ENCODE measurements around the gene SMC5.

The SMC5 gene

DNA sequence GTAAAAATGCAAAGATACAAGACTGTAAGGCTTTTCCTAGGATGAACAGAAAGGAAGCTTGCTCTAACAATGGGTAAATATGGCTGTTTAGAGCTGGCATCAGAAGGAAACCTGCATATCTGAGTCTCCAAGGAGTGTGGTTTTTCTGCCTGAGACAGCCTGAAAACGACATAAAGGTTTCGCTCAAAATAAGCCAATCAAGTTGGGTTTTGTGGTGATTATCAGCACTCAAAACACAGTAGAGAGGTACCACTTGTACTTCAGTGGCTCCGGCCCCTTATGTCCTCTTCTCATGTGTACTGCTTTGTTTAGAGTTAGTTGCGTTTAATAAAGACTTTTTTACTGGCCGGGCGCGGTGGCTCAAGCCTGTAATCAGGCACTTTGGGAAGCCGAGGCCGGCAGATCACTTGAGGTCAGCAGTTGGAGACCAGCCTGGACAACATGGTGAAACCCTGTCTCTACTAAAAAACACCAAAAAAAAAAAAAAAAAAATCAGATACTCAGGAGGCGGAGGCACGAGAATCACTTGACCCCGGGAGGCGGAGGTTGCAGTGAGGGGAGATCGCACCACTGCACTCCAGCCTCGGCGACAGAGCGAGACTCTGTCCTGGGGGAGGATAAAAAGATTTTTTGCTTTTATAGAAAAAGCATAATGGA, 116.3 kb downstream of the SMC5 start:
- H3K27me3 ChIP-seq (ENCODE audit: insufficient read depth, poor library complexity, severe bottlenecking), result no peaks in the 10 kb centered on the region
- H3K27ac ChIP-seq (replicated peaks), result no peak overlapping the region
- DNase-seq (ENCODE audit: low read depth in 1 of 2, low spot score in 1 of 2), result no peak
- TF ChIP-seq, protein P1, sequence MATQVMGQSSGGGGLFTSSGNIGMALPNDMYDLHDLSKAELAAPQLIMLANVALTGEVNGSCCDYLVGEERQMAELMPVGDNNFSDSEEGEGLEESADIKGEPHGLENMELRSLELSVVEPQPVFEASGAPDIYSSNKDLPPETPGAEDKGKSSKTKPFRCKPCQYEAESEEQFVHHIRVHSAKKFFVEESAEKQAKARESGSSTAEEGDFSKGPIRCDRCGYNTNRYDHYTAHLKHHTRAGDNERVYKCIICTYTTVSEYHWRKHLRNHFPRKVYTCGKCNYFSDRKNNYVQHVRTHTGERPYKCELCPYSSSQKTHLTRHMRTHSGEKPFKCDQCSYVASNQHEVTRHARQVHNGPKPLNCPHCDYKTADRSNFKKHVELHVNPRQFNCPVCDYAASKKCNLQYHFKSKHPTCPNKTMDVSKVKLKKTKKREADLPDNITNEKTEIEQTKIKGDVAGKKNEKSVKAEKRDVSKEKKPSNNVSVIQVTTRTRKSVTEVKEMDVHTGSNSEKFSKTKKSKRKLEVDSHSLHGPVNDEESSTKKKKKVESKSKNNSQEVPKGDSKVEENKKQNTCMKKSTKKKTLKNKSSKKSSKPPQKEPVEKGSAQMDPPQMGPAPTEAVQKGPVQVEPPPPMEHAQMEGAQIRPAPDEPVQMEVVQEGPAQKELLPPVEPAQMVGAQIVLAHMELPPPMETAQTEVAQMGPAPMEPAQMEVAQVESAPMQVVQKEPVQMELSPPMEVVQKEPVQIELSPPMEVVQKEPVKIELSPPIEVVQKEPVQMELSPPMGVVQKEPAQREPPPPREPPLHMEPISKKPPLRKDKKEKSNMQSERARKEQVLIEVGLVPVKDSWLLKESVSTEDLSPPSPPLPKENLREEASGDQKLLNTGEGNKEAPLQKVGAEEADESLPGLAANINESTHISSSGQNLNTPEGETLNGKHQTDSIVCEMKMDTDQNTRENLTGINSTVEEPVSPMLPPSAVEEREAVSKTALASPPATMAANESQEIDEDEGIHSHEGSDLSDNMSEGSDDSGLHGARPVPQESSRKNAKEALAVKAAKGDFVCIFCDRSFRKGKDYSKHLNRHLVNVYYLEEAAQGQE (IDR thresholded peaks at IDR 0.05; ENCODE audit: insufficient replicate concordance, low read depth), result no peak
- no peak for TF ChIP-seq GABPA (IDR thresholded peaks at IDR 0.05; ENCODE audit: low read depth)
- H3K4me3 ChIP-seq (replicated peaks; ENCODE audit: insufficient read depth, low read length), result no peak overlapping the region

GRCh38 chr9:70382046-70382708, 123.4 kb downstream of the SMC5 start:
- no peak for TF ChIP-seq GABPA (IDR thresholded peaks at IDR 0.05; ENCODE audit: low read depth)
- no peak for TF ChIP-seq CTCF (IDR thresholded peaks at IDR 0.05; ENCODE audit: insufficient read depth, low read length)
- no peak for TF ChIP-seq SPI1 (IDR thresholded peaks at IDR 0.05; ENCODE audit: borderline replicate concordance, low read depth)
- TF ChIP-seq POLR2AphosphoS5 (IDR thresholded peaks at IDR 0.05; ENCODE audit: low read depth), result no peak
- TF ChIP-seq, protein P1 (IDR thresholded peaks at IDR 0.05; ENCODE audit: insufficient replicate concordance, low read depth), result no peak
- no peak overlapping the region for H3K4me3 ChIP-seq (replicated peaks; ENCODE audit: insufficient read depth, low read length)
- no peak for DNase-seq (ENCODE audit: low read depth in 1 of 2, low spot score in 1 of 2)
- no peaks in the 10 kb centered on the region for H3K27me3 ChIP-seq (ENCODE audit: insufficient read depth, poor library complexity, severe bottlenecking)
- H3K27ac ChIP-seq (replicated peaks), result no peak overlapping the region

- no peak for DNase-seq (ENCODE audit: low read depth in 1 of 2, low spot score in 1 of 2)
- Histone ChIP-seq H3K4me3 (replicated peaks; ENCODE audit: insufficient read depth, low read length) (no peak overlapping the region), H3K27ac (replicated peaks) (no peak overlapping the region), H3K27me3 (ENCODE audit: insufficient read depth, poor library complexity, severe bottlenecking) (no peaks in the 10 kb centered on the region)
- no peak for TF ChIP-seq POLR2AphosphoS5 (IDR thresholded peaks at IDR 0.05; ENCODE audit: low read depth)
- TF ChIP-seq GABPA (IDR thresholded peaks at IDR 0.05; ENCODE audit: low read depth), result no peak
- no peak for TF ChIP-seq CTCF (IDR thresholded peaks at IDR 0.05; ENCODE audit: insufficient read depth, low read length)
- TF ChIP-seq, protein P1 (IDR thresholded peaks at IDR 0.05; ENCODE audit: insufficient replicate concordance, low read depth), result no peak
- TF ChIP-seq SPI1 (IDR thresholded peaks at IDR 0.05; ENCODE audit: borderline replicate concordance, low read depth), result no peak
Observed at GRCh38 chr9:70382709-70383605, 124.2 kb downstream of the SMC5 start.
